Adrenal gland (tissue), 12 donors: Measurements from ENCODE around the gene CHDH. TPM values are rescaled to one million over a fixed set of nuclear protein-coding genes. Genes with fewer than 3 reads are reported as not detected.

Experiments
- DNase-seq, 7 donors: peaks; one replicate each; pipeline ENCODE4 v3.0.0-alpha.2; 2019 to 2020
- H3K27ac ChIP-seq, 5 donors: fragments of 200-600 bp; sonication (generic) in 4 of 5; 1 replicate in 3 of 5; 2 replicates in 2 of 5; pipeline versions ENCODE4 v1.5.1 to v1.8.0; 2016 to 2020; ENCODE audit warnings: mild to moderate bottlenecking in 1 of 5
- H3K27me3 ChIP-seq: fragments of 200-600 bp; 2 replicates; pipeline ENCODE4 v1.8.0; 2021
- H3K36me3 ChIP-seq, 2 donors: fragments of 200-600 bp; replicated peaks in 1 of 2; 1 replicate in 1 of 2; 2 replicates in 1 of 2; pipeline versions ENCODE4 v1.5.1 to v1.8.0; 2018 to 2022
- H3K4me1 ChIP-seq, 2 donors: fragments of 200-600 bp; replicated peaks in 1 of 2; 1 replicate in 1 of 2; 2 replicates in 1 of 2; pipeline versions ENCODE4 v1.5.1 to v1.8.0; 2018 to 2021
- H3K4me3 ChIP-seq, 4 donors: fragments of 200-600 bp; sonication (generic) in 3 of 4; one replicate each; pipeline ENCODE4 v1.5.1; 2016 to 2018
- H3K9me3 ChIP-seq, 3 donors: fragments of 200-600 bp; sonication (generic) in 1 of 3; replicated peaks in 1 of 3; 1 replicate in 2 of 3; 2 replicates in 1 of 3; pipeline versions ENCODE4 v1.5.1 to v1.8.0; 2016 to 2021
- POLR2A ChIP-seq, 2 donors: fragments of 450-650 bp; IDR thresholded peaks; one replicate each; pipeline ENCODE4 v1.6.1; 2017; ENCODE audit warnings: antibody characterized with exemption in 2 of 2, mild to moderate bottlenecking in 2 of 2, moderate library complexity in 1 of 2
- WGBS, 4 donors: extraction: QIAGEN DNeasy Blood & Tissue Kit in 2 of 4; methylation state at CpG; one replicate each; pipeline versions ENCODE4 v1.1.5 to v1.1.7; 2013 to 2017; 5-methylcytosine and 5-hydroxymethylcytosine counted together
- intact Hi-C, 2 donors: fragments of 100-400 bp; cut with DNase I; formaldehyde crosslinking; loops; one replicate each; pipeline versions ENCODE4 v1.14.1 to v1.15.0; 2022 to 2023
- polyA plus RNA-seq, 3 donors: library from polyadenylated mRNA; stranded (reverse); fragments of 200-250 nt in 2 of 3; fragments of 350-450 nt in 1 of 3; fragmentation: Illumina TruSeq in 1 of 3; extraction: RNeasy Lipid Tissue Mini Kit (QIAGEN cat#74804) in 1 of 3; gene quantifications; one replicate each; pipeline ENCODE4 v1.2.3, GENCODE V29; 2013 to 2014
- total RNA-seq, 9 donors: library from RNA; depleted of rRNA in 4 of 9; stranded (reverse); fragments of >200 nt in 4 of 9; fragments of 120-200 nt in 1 of 9; fragmentation: NEBNext Ultra II Directional in 1 of 9; extraction: Animal tissue kit (Norgen Biotek cat#: 25700) in 1 of 9; gene quantifications; one replicate each; pipeline versions ENCODE4 v1.1.0 to v1.2.4, GENCODE V29; 2013 to 2023
- TF ChIP-seq, protein P1 (sequence below), 6 experiments: fragments of 450-650 bp in 4 of 6; fragments of 200-600 bp in 2 of 6; sonication (generic) in 1 of 6; IDR thresholded peaks; 1 replicate in 5 of 6; 2 replicates in 1 of 6; pipeline versions ENCODE4 v1.5.1 to v1.8.0; 2016 to 2021; ENCODE audit warnings: antibody characterized with exemption in 6 of 6, mild to moderate bottlenecking in 2 of 6, moderate library complexity in 1 of 6
- donor health status: healthy with polysubstance abuse.
- donor health status: Bipolar disorder and iron deficiency.
- donor health status: DM: yes; HTN: yes; CAD: no.
- donor health status: DM: no; HTN: no; CAD: no.
- donor health status: DM: no; HTN: no; CAD: no.
- donor health status: DM: yes; HTN: yes; CAD: no.

CHDH gene
- total and polyA plus RNA-seq, 12 donors: 0.17 to 29.6 (median 5.3) TPM

- no peaks in the 10 kb centered on the region for H3K27me3 ChIP-seq
- H3K36me3 ChIP-seq: no peaks in the 10 kb centered on the region
- peaks cover 0 to 11% of the 10 kb centered on the region in 2 donors for H3K4me1 ChIP-seq
- H3K4me3 ChIP-seq: no peak overlapping the region
- H3K27ac ChIP-seq: peak overlapping the region in 1 of 5 donors; percentile 21
- no peaks in the 10 kb centered on the region for H3K9me3 ChIP-seq
- whole genome bisulfite sequencing, 4 donors: 81 to 88% (median 85%) methylated on average over 3 of the region's 3 CpGs
- DNase-seq: no peak
- no peak for TF ChIP-seq POLR2A (IDR thresholded peaks at IDR 0.05)
- TF ChIP-seq, protein P1, sequence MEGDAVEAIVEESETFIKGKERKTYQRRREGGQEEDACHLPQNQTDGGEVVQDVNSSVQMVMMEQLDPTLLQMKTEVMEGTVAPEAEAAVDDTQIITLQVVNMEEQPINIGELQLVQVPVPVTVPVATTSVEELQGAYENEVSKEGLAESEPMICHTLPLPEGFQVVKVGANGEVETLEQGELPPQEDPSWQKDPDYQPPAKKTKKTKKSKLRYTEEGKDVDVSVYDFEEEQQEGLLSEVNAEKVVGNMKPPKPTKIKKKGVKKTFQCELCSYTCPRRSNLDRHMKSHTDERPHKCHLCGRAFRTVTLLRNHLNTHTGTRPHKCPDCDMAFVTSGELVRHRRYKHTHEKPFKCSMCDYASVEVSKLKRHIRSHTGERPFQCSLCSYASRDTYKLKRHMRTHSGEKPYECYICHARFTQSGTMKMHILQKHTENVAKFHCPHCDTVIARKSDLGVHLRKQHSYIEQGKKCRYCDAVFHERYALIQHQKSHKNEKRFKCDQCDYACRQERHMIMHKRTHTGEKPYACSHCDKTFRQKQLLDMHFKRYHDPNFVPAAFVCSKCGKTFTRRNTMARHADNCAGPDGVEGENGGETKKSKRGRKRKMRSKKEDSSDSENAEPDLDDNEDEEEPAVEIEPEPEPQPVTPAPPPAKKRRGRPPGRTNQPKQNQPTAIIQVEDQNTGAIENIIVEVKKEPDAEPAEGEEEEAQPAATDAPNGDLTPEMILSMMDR (IDR thresholded peaks at IDR 0.05): no peak
- intact Hi-C loops: no loop called here
These were observed 51.6 kb downstream of the CHDH start for GRCh38 chr3:53794597-53794996.

DNA sequence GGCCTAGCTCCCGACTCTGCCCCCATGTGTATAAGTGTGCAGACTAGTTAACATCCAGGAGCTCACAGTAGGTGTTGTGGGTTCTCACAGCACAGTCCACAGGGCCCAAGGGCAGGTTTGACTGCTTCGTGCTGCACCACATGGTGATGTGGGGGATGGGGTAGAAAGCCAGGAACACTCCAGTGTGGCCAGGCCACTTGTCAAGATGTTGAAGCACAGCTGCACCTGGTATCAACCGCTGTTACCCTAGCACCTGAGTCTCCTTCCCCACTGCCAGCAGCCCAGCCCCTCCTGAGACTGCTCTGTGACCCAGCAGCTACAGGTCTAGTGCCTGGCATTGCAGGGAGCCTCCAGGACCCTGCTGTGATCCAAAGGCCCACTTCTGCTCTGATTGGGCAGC is 53.4 kb downstream of the CHDH start:
- Histone ChIP-seq H3K27me3 (no peaks in the 10 kb centered on the region), H3K4me3 (no peak overlapping the region), H3K27ac (no peak overlapping the region), H3K36me3 (no peaks in the 10 kb centered on the region), H3K4me1 (peaks cover 0 to 11% of the 10 kb centered on the region in 2 donors), H3K9me3 (no peaks in the 10 kb centered on the region)
- DNase-seq: no peak
- TF ChIP-seq, protein P1 (IDR thresholded peaks at IDR 0.05): no peak
- TF ChIP-seq POLR2A (IDR thresholded peaks at IDR 0.05): no peak
- intact Hi-C loops: no loop called here
- 80 to 92% (median 90%) methylated on average over 2 to 3 of the region's 3 CpGs; no CpG with 5 or more reads in 1 of the 4 donors for WGBS, 4 donors

DNA sequence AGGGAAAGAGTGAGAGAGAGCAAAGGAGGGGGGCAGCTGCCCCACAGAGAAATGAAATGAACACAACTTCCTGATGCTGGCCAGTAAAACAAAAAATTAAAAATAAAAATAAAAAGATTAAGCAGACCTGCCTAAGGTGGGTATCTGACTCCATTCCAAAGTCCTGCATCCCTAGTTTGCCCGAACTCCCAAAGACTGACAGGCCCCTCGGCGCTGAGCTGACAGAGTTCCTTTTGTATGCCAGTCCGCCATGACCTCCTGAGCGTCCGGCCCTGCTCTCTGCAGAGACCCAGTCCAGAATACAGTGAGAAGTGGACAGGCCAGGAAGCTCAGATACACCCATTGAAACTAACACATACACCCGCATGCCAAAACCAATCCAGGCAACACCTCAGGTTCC is 54.9 kb downstream of the CHDH start:
- TF ChIP-seq, protein P1 (IDR thresholded peaks at IDR 0.05): no peak
- TF ChIP-seq POLR2A (IDR thresholded peaks at IDR 0.05): no peak
- Histone ChIP-seq H3K36me3 (no peaks in the 10 kb centered on the region), H3K9me3 (no peaks in the 10 kb centered on the region), H3K27me3 (no peaks in the 10 kb centered on the region), H3K4me3 (no peak overlapping the region), H3K4me1 (peaks cover 0 to 8% of the 10 kb centered on the region in 2 donors), H3K27ac (no peak overlapping the region)
- WGBS, 4 donors: 85 to 92% (median 87%) methylated on average over 7 of the region's 7 CpGs
- no peak for DNase-seq
- intact Hi-C loops: no loop called here

DNA sequence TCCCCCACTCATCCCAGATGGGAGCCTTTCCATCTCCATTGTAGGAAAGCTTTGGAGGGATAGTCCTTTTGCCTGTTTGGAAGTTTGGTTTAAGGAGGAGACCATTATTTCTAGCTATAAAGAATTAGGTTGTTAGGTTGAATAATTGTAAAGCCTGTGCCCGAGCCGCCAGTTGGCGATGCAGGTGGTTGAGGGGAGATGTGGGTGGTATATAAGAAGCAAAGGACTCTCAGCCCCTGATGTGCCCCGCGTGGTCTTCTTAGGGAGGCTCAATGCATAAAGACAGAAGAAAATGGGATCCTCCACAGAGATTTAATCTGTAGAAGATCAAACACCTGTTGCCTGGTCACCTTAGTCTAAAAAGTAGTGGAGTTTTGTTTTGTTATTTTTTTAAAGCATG is 55.7 kb downstream of the CHDH start:
- intact Hi-C loops: no loop called here
- 93 to 100% (median 95%) methylated on average over 5 of the region's 5 CpGs for WGBS, 4 donors

More for the DNA sequence above, 55.7 kb downstream of the CHDH start:
- no peaks in the 10 kb centered on the region for H3K27me3 ChIP-seq
- H3K9me3 ChIP-seq: no peaks in the 10 kb centered on the region
- no peak for DNase-seq
- peaks cover 0 to under 1% of the 10 kb centered on the region in 2 donors for H3K4me1 ChIP-seq
- H3K27ac ChIP-seq: no peak overlapping the region
- H3K4me3 ChIP-seq: no peak overlapping the region
- TF ChIP-seq, protein P1 (IDR thresholded peaks at IDR 0.05): no peak
- no peak for TF ChIP-seq POLR2A (IDR thresholded peaks at IDR 0.05)
- H3K36me3 ChIP-seq: no peaks in the 10 kb centered on the region
